ELR (cell line): Measurements from ENCODE around the gene IL17RA.

Source experiments
- DNase-seq: peaks from one replicate; pipeline ENCODE4 v3.0.0-alpha.2; 2015; ENCODE audit warnings: low read depth

Gene IL17RA

DNA sequence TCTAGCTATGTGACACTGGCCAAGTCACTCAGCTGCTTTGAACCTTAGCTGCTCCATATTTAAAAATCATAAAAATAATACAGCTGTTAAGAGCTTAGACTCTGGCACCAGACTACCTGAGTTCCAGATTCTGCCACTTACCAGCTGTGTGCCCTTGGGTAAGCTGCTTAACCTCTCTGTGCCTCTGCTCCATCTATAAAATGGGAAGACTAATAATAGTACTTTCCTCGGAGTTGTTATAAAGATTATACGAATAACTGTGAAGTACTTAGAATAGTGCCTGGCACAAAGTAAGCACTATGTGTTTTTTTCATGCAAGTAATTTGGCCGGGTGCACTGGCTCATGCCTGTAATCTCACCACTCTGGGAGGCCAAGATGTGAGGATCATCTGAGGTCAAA is 72.9 kb downstream of the IL17RA start:
- DNase-seq = no peak

DNA sequence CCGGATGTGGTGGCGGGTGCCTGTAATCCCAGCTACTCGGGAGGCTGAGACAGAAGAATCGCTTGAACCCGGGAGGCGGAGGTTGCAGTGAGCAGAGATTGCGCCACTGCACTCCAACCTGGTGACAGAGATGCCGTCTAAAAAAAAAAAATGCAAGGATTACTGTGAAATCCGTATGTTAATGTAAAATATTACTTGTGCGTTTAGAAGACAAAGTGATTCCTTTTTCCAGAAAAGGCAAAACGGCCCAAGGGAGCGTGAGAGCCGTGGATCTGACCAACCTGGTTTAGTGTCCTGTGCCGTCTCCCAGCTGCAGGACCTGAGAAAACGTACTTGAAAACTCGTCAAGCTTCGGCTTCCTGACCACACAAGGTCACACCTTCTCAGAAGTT is 73.4 kb downstream of the IL17RA start:
- DNase-seq = no peak

DNA sequence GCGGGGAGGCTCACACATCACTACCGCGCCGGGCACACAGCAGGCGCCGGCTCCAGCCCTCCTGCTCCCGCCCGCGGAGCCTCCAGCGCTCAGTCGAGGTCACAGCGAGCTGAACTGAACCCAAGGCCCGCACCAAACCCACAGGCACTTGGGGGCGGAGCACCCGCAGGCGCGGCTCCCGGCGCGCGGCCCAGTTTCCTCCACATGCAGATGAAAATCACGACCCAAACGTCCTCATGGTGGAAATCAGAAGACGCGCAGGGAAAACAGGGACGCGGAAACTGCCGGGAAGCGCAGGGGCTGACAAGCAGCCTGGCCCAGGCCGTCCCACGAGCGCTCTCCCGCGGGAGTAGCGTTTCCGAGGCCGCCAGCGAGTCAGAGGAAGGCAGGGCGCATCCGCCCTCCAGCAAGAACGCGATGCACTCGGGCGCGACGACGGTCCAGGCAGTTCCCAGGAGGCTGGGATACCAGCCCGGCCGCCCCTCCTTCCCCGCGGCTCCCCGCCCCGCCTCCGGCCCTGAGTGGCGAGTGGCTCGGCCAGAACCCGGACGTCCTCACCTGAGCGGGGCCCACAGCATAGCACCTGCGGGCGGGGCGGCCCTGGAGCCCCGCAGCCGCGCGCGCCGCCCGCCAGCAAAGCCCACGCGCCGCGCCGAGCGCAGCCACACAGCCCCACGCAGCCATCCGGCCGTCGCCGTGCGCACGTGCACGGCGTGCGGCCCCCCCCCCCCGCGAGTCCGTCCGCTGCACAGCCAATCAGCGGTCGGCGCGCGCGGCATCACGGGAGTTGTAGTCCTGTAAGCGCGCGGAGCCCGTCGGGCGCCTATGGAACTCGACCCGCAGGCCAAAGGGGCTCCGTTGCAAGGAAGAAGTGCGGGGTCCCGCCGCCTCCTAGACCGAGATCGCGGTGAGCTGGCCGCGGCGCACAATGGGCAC is 74.0 kb downstream of the IL17RA start, which contains the start of gene HDHD5:
TSS of gene HDHD5 (minus strand) at position 710 of the 936 bp plus-strand sequence. CDS start at position 684, 26 bp downstream.
- peak; percentile 92 for DNase-seq

DNA sequence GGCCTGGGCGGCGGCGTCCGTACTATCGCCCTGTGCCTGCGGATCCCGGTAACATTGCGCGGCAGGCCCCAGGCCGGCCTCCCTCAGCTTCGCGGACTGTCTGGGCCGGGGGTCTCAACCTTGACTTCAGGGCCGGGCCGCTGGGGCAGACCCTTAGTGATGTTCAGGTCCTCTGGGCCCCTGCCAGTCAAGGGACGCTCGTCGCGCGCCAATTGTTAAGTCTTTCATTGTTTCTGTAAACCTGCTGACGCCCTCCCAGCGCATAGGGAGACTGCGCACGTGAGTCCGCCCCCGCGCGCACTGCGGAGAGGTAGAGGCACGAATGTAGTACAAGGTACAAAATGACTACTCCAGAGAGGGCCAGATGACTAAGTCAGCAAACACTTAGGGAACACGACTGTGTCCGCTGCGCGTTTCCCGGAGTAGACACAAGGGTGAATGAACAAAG is 74.7 kb downstream of the IL17RA start:
- DNase-seq = peak; percentile 50

DNA sequence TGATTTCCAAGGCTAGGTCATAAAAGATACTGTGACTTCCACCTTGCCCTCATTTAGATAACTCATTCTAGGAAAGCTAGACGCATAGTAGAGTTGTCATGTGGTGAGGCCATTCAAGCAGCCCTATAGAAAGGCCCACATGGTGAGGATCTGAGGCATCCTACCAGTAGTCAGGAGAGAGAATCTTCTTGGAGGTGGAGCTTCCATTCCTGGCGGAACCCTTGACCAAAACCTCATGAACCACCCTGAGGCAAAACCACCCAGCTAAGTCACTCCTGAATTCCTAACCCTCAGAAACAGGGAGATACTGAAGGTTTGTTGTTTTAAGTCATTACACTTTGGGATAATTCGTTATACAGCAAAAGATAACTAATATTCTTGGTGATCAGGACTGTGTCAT is 77.2 kb downstream of the IL17RA start:
- DNase-seq = peak; percentile 47

DNA sequence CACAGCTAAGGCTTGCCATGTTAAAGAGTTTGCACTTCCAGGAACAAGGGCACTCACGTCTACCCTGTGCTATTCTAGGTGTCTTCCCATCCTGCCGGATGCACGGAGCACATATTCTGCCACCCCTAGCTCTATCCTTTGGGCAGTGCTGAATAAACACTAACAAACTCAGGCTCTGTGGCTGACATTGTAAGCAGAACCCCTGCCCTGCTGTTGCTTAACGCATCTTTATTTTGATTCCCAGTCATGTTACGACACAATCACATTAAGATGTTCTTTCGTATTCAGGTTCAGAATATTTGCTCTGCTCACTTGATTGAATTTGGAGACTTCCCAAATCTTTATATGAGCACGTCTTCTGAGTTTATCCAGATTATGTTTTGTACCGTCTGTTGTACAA is 77.9 kb downstream of the IL17RA start:
- no peak for DNase-seq

DNA sequence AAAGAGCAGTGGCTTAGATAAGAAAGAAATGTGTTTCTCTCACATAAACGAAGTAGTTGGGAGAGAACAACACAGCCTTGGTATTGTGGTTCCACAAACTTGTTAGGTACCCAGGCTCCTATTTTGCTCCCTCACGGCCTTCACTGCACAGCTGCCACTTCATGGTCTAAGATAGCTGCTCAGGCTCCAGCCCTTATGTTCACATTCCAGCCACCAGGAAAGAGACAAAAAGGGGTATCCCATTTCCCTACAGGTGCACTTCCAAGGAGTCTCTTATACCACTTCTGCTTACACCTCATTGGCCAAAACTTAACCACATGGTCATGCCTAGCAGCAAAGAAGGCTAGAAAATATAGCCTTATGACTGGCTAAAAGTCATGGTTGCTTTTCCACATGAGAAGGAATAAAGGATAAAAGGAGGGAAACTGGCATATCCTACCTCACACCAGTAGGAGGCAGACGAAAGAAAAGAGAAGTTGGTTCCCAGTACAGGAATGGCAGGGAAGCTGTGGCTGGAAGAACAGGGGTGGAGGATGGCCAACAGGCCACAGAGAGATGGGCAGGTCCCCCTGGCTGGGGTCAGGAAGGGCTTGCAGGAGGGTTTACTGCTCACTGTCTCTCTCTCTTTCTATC is 79.7 kb downstream of the IL17RA start:
- peak; percentile 37 for DNase-seq
